ENCODE results near the gene RRP15. TPM values are rescaled to one million over a fixed set of nuclear protein-coding genes. Genes with fewer than 3 reads are reported as not detected.

Gene RRP15
- total RNA-seq, 2 experiments from 2014 or later, result 12.6 to 13.7 TPM

GRCh38 chr1:218353656-218354055, 68.6 kb downstream of the RRP15 start:
- intact Hi-C loops (cut with micrococcal nuclease), result loop anchor here (5.0 kb wide), 1 partner anchor 726 kb away; no protein-coding TSS in a partner anchor
- no peak overlapping the region for H3K4me3 Mint-ChIP-seq
- H3K4me1 Mint-ChIP-seq (ENCODE audit: low read depth), result peaks cover 16% of the 10 kb centered on the region
- peaks cover 41% of the 10 kb centered on the region for H3K27me3 Mint-ChIP-seq (ENCODE audit: low read depth)
- no peaks in the 10 kb centered on the region for H3K36me3 Mint-ChIP-seq (ENCODE audit: low read depth)
- CTCF ChIA-PET, result no interaction called here
- no peak overlapping the region for H3K27ac Mint-ChIP-seq
- no peaks in the 10 kb centered on the region for H3K9me3 Mint-ChIP-seq
- DNase-seq, result no peak

- intact Hi-C loops (cut with micrococcal nuclease), result no loop called here
- CTCF ChIA-PET, result no interaction called here
- Mint-ChIP-seq H3K4me1 (ENCODE audit: low read depth) (peaks cover 16% of the 10 kb centered on the region), H3K4me3 (no peak overlapping the region), H3K27me3 (ENCODE audit: low read depth) (peaks cover 36% of the 10 kb centered on the region), H3K9me3 (no peaks in the 10 kb centered on the region), H3K36me3 (ENCODE audit: low read depth) (no peaks in the 10 kb centered on the region), H3K27ac (no peak overlapping the region)
- no peak for DNase-seq
These were observed 70.2 kb downstream of the RRP15 start for GRCh38 chr1:218355278-218355677.

GRCh38 chr1:218357211-218357892, 72.3 kb downstream of the RRP15 start:
- DNase-seq, result no peak
- CTCF ChIA-PET, result interaction anchor here (0.6 to 0.8 kb wide), 2 partner anchors 17 to 27 kb away, joined by 3 to 4 read pairs; no protein-coding TSS in a partner anchor
- Mint-ChIP-seq H3K27me3 (ENCODE audit: low read depth) (peaks cover 31% of the 10 kb centered on the region), H3K4me1 (ENCODE audit: low read depth) (peaks cover 2% of the 10 kb centered on the region), H3K4me3 (no peak overlapping the region), H3K36me3 (ENCODE audit: low read depth) (no peaks in the 10 kb centered on the region), H3K27ac (no peak overlapping the region), H3K9me3 (no peaks in the 10 kb centered on the region)
- intact Hi-C loops (cut with micrococcal nuclease), result no loop called here

- intact Hi-C loops (cut with micrococcal nuclease), result no loop called here
- Mint-ChIP-seq H3K4me1 (ENCODE audit: low read depth) (no peaks in the 10 kb centered on the region), H3K9me3 (no peaks in the 10 kb centered on the region), H3K27ac (no peak overlapping the region), H3K27me3 (ENCODE audit: low read depth) (peaks cover 33% of the 10 kb centered on the region), H3K4me3 (no peak overlapping the region), H3K36me3 (ENCODE audit: low read depth) (no peaks in the 10 kb centered on the region)
- CTCF ChIA-PET, result interaction anchor here (0.8 kb wide), 1 partner anchor 28 kb away, joined by 4 read pairs; no protein-coding TSS in a partner anchor
- no peak for DNase-seq
These were observed 72.8 kb downstream of the RRP15 start for GRCh38 chr1:218357893-218358232.

- CTCF ChIA-PET, result no interaction called here
- Mint-ChIP-seq H3K9me3 (no peaks in the 10 kb centered on the region), H3K27me3 (ENCODE audit: low read depth) (peaks cover 20% of the 10 kb centered on the region), H3K4me3 (no peak overlapping the region), H3K36me3 (ENCODE audit: low read depth) (no peaks in the 10 kb centered on the region), H3K27ac (no peak overlapping the region), H3K4me1 (ENCODE audit: low read depth) (no peaks in the 10 kb centered on the region)
- intact Hi-C loops (cut with micrococcal nuclease), result no loop called here
- DNase-seq, result no peak
These were observed 76.4 kb downstream of the RRP15 start for GRCh38 chr1:218361298-218362065.

- Mint-ChIP-seq H3K27me3 (ENCODE audit: low read depth) (peaks cover 25% of the 10 kb centered on the region), H3K9me3 (no peaks in the 10 kb centered on the region), H3K36me3 (ENCODE audit: low read depth) (no peaks in the 10 kb centered on the region), H3K4me1 (ENCODE audit: low read depth) (no peaks in the 10 kb centered on the region), H3K4me3 (no peak overlapping the region), H3K27ac (no peak overlapping the region)
- no peak for DNase-seq
- intact Hi-C loops (cut with micrococcal nuclease), result no loop called here
- CTCF ChIA-PET, result no interaction called here
These were observed 77.5 kb downstream of the RRP15 start for GRCh38 chr1:218362418-218363076.

GRCh38 chr1:218363141-218363540, 78.0 kb downstream of the RRP15 start:
- Mint-ChIP-seq H3K27ac (no peak overlapping the region), H3K36me3 (ENCODE audit: low read depth) (no peaks in the 10 kb centered on the region), H3K9me3 (no peaks in the 10 kb centered on the region), H3K27me3 (ENCODE audit: low read depth) (peaks cover 25% of the 10 kb centered on the region), H3K4me3 (no peak overlapping the region), H3K4me1 (ENCODE audit: low read depth) (no peaks in the 10 kb centered on the region)
- no peak for DNase-seq
- intact Hi-C loops (cut with micrococcal nuclease), result no loop called here
- CTCF ChIA-PET, result interaction anchor here (1.1 kb wide), 1 partner anchor 33 kb away, joined by 3 read pairs; no protein-coding TSS in a partner anchor

GRCh38 chr1:218364028-218364710, 79.1 kb downstream of the RRP15 start:
- Mint-ChIP-seq H3K9me3 (no peaks in the 10 kb centered on the region), H3K27me3 (ENCODE audit: low read depth) (peaks cover 26% of the 10 kb centered on the region)
- CTCF ChIA-PET, result interaction anchor here (0.9 to 1.1 kb wide), 2 partner anchors 25 to 34 kb away, joined by 3 read pairs; no protein-coding TSS in a partner anchor

GRCh38 chr1:218365226-218365999, 80.3 kb downstream of the RRP15 start:
- Mint-ChIP-seq H3K4me1 (ENCODE audit: low read depth) (no peaks in the 10 kb centered on the region), H3K27ac (no peak overlapping the region), H3K9me3 (no peaks in the 10 kb centered on the region), H3K36me3 (ENCODE audit: low read depth) (no peaks in the 10 kb centered on the region), H3K4me3 (no peak overlapping the region), H3K27me3 (ENCODE audit: low read depth) (peaks cover 22% of the 10 kb centered on the region)
- DNase-seq, result no peak
- CTCF ChIA-PET, result interaction anchor here (0.9 to 1.3 kb wide), 2 partner anchors 26 kb away, joined by 3 read pairs; no protein-coding TSS in a partner anchor
- intact Hi-C loops (cut with micrococcal nuclease), result no loop called here

More at GRCh38 chr1:218364028-218364710, 79.1 kb downstream of the RRP15 start:
- no peaks in the 10 kb centered on the region for H3K36me3 Mint-ChIP-seq (ENCODE audit: low read depth)
- DNase-seq, result no peak
- no peak overlapping the region for H3K4me3 Mint-ChIP-seq
- H3K4me1 Mint-ChIP-seq (ENCODE audit: low read depth), result no peaks in the 10 kb centered on the region
- H3K27ac Mint-ChIP-seq, result no peak overlapping the region
- intact Hi-C loops (cut with micrococcal nuclease), result no loop called here

- intact Hi-C loops (cut with micrococcal nuclease), result no loop called here
- no peak overlapping the region for H3K4me3 Mint-ChIP-seq
- CTCF ChIA-PET, result interaction anchor here (1.3 kb wide), 1 partner anchor 27 kb away, joined by 3 read pairs; no protein-coding TSS in a partner anchor
- H3K27me3 Mint-ChIP-seq (ENCODE audit: low read depth), result peaks cover 28% of the 10 kb centered on the region
- no peaks in the 10 kb centered on the region for H3K9me3 Mint-ChIP-seq
- DNase-seq, result no peak
- no peaks in the 10 kb centered on the region for H3K36me3 Mint-ChIP-seq (ENCODE audit: low read depth)
- no peaks in the 10 kb centered on the region for H3K4me1 Mint-ChIP-seq (ENCODE audit: low read depth)
- H3K27ac Mint-ChIP-seq, result no peak overlapping the region
These were observed 81.4 kb downstream of the RRP15 start for GRCh38 chr1:218366322-218367052.

GRCh38 chr1:218367118-218367517, 82.0 kb downstream of the RRP15 start:
- no peak overlapping the region for H3K27ac Mint-ChIP-seq
- H3K9me3 Mint-ChIP-seq, result no peaks in the 10 kb centered on the region
- DNase-seq, result no peak
- no peak overlapping the region for H3K4me3 Mint-ChIP-seq
- H3K36me3 Mint-ChIP-seq (ENCODE audit: low read depth), result no peaks in the 10 kb centered on the region
- H3K4me1 Mint-ChIP-seq (ENCODE audit: low read depth), result no peaks in the 10 kb centered on the region
- peaks cover 32% of the 10 kb centered on the region for H3K27me3 Mint-ChIP-seq (ENCODE audit: low read depth)
- CTCF ChIA-PET, result no interaction called here
- intact Hi-C loops (cut with micrococcal nuclease), result no loop called here
